GM23338 (cell line): ENCODE measurements around the gene GNB1L. TPM values are rescaled to one million over a fixed set of nuclear protein-coding genes. Genes with fewer than 3 reads are reported as not detected.

ENCODE experiments used
- ATAC-seq: fragments of 200-7000 bp; cut with Tn5 transposase; 3 replicates; pipeline ENCODE4 v1.9.1; 2020
- DNase-seq: peaks from one replicate; pipeline ENCODE4 v3.0.0-alpha.2; 2015; ENCODE audit warnings: low spot score
- H2AFZ ChIP-seq: fragments of 200-600 bp; sonication (generic); 2 replicates; pipeline ENCODE4 v1.8.0; 2016; ENCODE audit warnings: antibody characterized with exemption, mild to moderate bottlenecking, moderate library complexity
- H3F3A ChIP-seq: fragments of 200-600 bp; sonication (generic); replicated peaks from 2 replicates; pipeline ENCODE4 v1.8.0; 2017; ENCODE audit warnings: antibody characterized with exemption, mixed run types, low read depth
- H3K27ac ChIP-seq: fragments of 200-600 bp; sonication (generic); 2 replicates; pipeline ENCODE4 v1.6.1; 2016; ENCODE audit warnings: low read depth
- H3K27me3 ChIP-seq: fragments of 200-600 bp; sonication (generic); 2 replicates; pipeline ENCODE4 v1.8.0; 2016; ENCODE audit warnings: mild to moderate bottlenecking, mixed run types, moderate library complexity; ENCODE audit not compliant: insufficient read depth
- H3K36me3 ChIP-seq: fragments of 200-600 bp; sonication (generic); 2 replicates; pipeline ENCODE4 v1.8.0; 2016; ENCODE audit warnings: mild to moderate bottlenecking; ENCODE audit not compliant: insufficient read depth
- H3K4me1 ChIP-seq: fragments of 200-600 bp; sonication (generic); 2 replicates; pipeline ENCODE4 v1.8.0; 2016; ENCODE audit warnings: mild to moderate bottlenecking, moderate library complexity; ENCODE audit not compliant: insufficient read depth
- H3K4me2 ChIP-seq: fragments of 200-600 bp; sonication (generic); 2 replicates; pipeline ENCODE4 v1.7.1; 2017; ENCODE audit warnings: mixed run types
- H3K4me3 ChIP-seq: fragments of 200-600 bp; sonication (generic); 2 replicates; pipeline ENCODE4 v1.6.1; 2016; ENCODE audit warnings: mixed run types
- H3K79me2 ChIP-seq: fragments of 200-600 bp; sonication (generic); replicated peaks from 2 replicates; pipeline ENCODE4 v1.8.0; 2017; ENCODE audit warnings: mild to moderate bottlenecking; ENCODE audit not compliant: insufficient read depth
- H3K9me2 ChIP-seq: fragments of 200-600 bp; sonication (generic); 2 replicates; pipeline ENCODE4 v1.8.0; 2017; ENCODE audit not compliant: insufficient read depth
- H4K20me1 ChIP-seq: fragments of 200-600 bp; sonication (generic); replicated peaks from 2 replicates; pipeline ENCODE4 v1.8.0; 2017; ENCODE audit warnings: mild to moderate bottlenecking; ENCODE audit not compliant: insufficient read depth
- H3K27ac Mint-ChIP-seq: 2 replicates; pipeline ENCODE4 v1.8.0; 2020; ENCODE audit warnings: inconsistent platforms, mild to moderate bottlenecking, moderate library complexity, mixed read lengths
- H3K27me3 Mint-ChIP-seq: 3 replicates; pipeline ENCODE4 v1.8.0; 2022; ENCODE audit warnings: low read depth, mild to moderate bottlenecking, moderate library complexity, mixed read lengths, inconsistent platforms; ENCODE audit not compliant: insufficient read depth, poor library complexity
- H3K36me3 Mint-ChIP-seq: 3 replicates; pipeline ENCODE4 v1.8.0; 2021; ENCODE audit warnings: low read depth, mild to moderate bottlenecking, inconsistent platforms, moderate library complexity, mixed read lengths
- H3K4me1 Mint-ChIP-seq: 3 replicates; pipeline ENCODE4 v1.8.0; 2020; ENCODE audit warnings: mild to moderate bottlenecking, inconsistent platforms, mixed read lengths
- H3K4me3 Mint-ChIP-seq: 3 replicates; pipeline ENCODE4 v1.8.0; 2021; ENCODE audit warnings: moderate library complexity, mild to moderate bottlenecking, inconsistent platforms, mixed read lengths
- H3K9me3 Mint-ChIP-seq: 3 replicates; pipeline ENCODE4 v1.8.0; 2020; ENCODE audit warnings: moderate library complexity, mild to moderate bottlenecking, inconsistent platforms, mixed read lengths
- CREB1 ChIP-seq: fragments of 250-450 bp; sonication (Bioruptor Pico); IDR thresholded peaks from 2 replicates; pipeline ENCODE4 v1.5.0; 2020; ENCODE audit warnings: low read depth, mild to moderate bottlenecking, moderate library complexity
- CTCF ChIP-seq, 2 experiments: fragments of 200-600 bp in 1 of 2; sonication (generic) in 1 of 2; conservative IDR thresholded peaks; 2 replicates each; pipeline versions ENCODE4 v1.5.1 to v1.6.1; 2016 to 2017; ENCODE audit warnings: antibody characterized with exemption in 2 of 2, low read depth in 2 of 2, mild to moderate bottlenecking in 2 of 2, moderate library complexity in 1 of 2
- EZH2phosphoT487 ChIP-seq: fragments of 200-600 bp; sonication (generic); IDR thresholded peaks from one replicate; pipeline ENCODE4 v1.8.1; 2018; ENCODE audit warnings: antibody characterized with exemption; ENCODE audit not compliant: unreplicated experiment
- JUNB ChIP-seq: IDR thresholded peaks from one replicate; pipeline ENCODE4 v1.6.1; 2016; ENCODE audit warnings: antibody characterized with exemption; ENCODE audit not compliant: unreplicated experiment
- POLR2AphosphoS5 ChIP-seq: IDR thresholded peaks from 2 replicates; pipeline ENCODE4 v1.6.1; 2016; ENCODE audit warnings: antibody characterized with exemption, low read depth
- STAT1 ChIP-seq: IDR thresholded peaks from one replicate; pipeline ENCODE4 v1.6.1; 2016; ENCODE audit warnings: antibody characterized with exemption; ENCODE audit not compliant: unreplicated experiment
- ZNF331 ChIP-seq: fragments of 250-450 bp; sonication (Bioruptor Pico); IDR thresholded peaks from 2 replicates; pipeline ENCODE4 v1.5.0; 2020; ENCODE audit warnings: low read depth, mild to moderate bottlenecking, moderate library complexity
- ZNF462 ChIP-seq: fragments of 250-450 bp; sonication (Bioruptor Pico); IDR thresholded peaks from 2 replicates; pipeline ENCODE4 v1.5.0; 2020; ENCODE audit warnings: mild to moderate bottlenecking, moderate library complexity
- polyA plus RNA-seq: library from polyadenylated mRNA; unstranded; fragments of >200 nt; fragmentation: Nextera tagmentation; extraction: Ambion mirVana; gene quantifications from 2 replicates; pipeline ENCODE4 v1.2.1, GENCODE V29; 2016
- total RNA-seq: library from RNA; depleted of rRNA; stranded (reverse); fragments of >200 nt; shearing (Covaris generic); gene quantifications from 2 replicates; pipeline ENCODE4 v1.2.3, GENCODE V29; 2014
- TF ChIP-seq, protein P1 (sequence below): IDR thresholded peaks from one replicate; pipeline ENCODE4 v1.6.1; 2018; ENCODE audit warnings: antibody characterized with exemption; ENCODE audit not compliant: unreplicated experiment

GNB1L gene
- total and polyA plus RNA-seq, 2 experiments from 2014 or later = 15.2 to 27.8 TPM

DNA sequence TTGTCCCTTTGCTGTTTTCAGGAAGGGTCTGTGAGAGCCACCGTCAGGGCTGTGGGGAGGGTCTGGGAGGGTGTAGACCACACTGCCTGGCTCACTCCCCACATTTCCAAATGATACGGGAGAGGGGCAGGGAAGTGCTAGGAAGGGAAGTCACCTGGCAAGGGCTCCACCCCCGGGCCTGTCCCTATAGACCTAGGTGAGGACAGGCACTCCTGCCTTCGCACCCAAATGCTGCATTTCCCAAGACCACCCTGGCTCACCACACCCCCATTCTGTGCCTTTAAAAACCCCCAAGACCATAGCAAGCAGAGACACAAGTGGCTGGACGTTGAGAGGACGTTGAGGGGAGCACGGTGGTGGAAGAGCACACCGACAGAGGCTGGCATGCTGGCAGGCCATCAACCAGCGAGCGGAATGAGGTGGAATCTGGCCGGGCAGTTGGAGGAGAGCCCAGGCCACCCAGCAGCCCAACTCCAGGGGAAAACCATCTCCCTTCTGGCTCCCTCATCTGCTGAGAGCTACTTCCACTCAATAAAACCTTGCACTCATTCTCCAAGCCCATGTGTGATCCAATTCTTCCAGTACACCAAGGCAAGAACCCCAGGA is 45.7 kb downstream of the GNB1L start:
- ATAC-seq = no peak
- Histone ChIP-seq H3K79me2 (no peaks in the 10 kb centered on the region), H4K20me1 (no peaks in the 10 kb centered on the region), H3K9me2 (no peaks in the 10 kb centered on the region), H3K4me1 (no peaks in the 10 kb centered on the region), H3K36me3 (no peaks in the 10 kb centered on the region), H3K4me3 (no peak overlapping the region), H3K27me3 (no peaks in the 10 kb centered on the region), H3K4me2 (no peak overlapping the region), H3K27ac (no peak overlapping the region), H2AFZ (no peak overlapping the region), H3F3A (no peaks in the 10 kb centered on the region)
- Mint-ChIP-seq H3K36me3 (no peaks in the 10 kb centered on the region), H3K27me3 (peaks cover 14% of the 10 kb centered on the region), H3K4me3 (no peak overlapping the region), H3K4me1 (no peaks in the 10 kb centered on the region), H3K27ac (no peak overlapping the region), H3K9me3 (no peaks in the 10 kb centered on the region)
- TF ChIP-seq JUNB (no peak), POLR2AphosphoS5 (no peak), CREB1 (CRISPR knock-in tag) (no peak), EZH2phosphoT487 (no peak), ZNF331 (CRISPR knock-in tag) (no peak), CTCF (conservative IDR thresholded peaks at IDR 0.05; ENCODE audit: low read depth in 2 of 2) (no peak), STAT1 (no peak)
- TF ChIP-seq, protein P1, sequence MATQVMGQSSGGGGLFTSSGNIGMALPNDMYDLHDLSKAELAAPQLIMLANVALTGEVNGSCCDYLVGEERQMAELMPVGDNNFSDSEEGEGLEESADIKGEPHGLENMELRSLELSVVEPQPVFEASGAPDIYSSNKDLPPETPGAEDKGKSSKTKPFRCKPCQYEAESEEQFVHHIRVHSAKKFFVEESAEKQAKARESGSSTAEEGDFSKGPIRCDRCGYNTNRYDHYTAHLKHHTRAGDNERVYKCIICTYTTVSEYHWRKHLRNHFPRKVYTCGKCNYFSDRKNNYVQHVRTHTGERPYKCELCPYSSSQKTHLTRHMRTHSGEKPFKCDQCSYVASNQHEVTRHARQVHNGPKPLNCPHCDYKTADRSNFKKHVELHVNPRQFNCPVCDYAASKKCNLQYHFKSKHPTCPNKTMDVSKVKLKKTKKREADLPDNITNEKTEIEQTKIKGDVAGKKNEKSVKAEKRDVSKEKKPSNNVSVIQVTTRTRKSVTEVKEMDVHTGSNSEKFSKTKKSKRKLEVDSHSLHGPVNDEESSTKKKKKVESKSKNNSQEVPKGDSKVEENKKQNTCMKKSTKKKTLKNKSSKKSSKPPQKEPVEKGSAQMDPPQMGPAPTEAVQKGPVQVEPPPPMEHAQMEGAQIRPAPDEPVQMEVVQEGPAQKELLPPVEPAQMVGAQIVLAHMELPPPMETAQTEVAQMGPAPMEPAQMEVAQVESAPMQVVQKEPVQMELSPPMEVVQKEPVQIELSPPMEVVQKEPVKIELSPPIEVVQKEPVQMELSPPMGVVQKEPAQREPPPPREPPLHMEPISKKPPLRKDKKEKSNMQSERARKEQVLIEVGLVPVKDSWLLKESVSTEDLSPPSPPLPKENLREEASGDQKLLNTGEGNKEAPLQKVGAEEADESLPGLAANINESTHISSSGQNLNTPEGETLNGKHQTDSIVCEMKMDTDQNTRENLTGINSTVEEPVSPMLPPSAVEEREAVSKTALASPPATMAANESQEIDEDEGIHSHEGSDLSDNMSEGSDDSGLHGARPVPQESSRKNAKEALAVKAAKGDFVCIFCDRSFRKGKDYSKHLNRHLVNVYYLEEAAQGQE = no peak
- DNase-seq = no peak

GRCh38 chr22:19807914-19808872 is 46.5 kb downstream of the GNB1L start:
- Histone ChIP-seq H4K20me1 (no peaks in the 10 kb centered on the region), H3K4me1 (no peaks in the 10 kb centered on the region), H3K4me2 (no peak overlapping the region), H2AFZ (no peak overlapping the region), H3F3A (no peaks in the 10 kb centered on the region), H3K27ac (no peak overlapping the region), H3K4me3 (no peak overlapping the region), H3K9me2 (no peaks in the 10 kb centered on the region), H3K79me2 (no peaks in the 10 kb centered on the region), H3K36me3 (no peaks in the 10 kb centered on the region), H3K27me3 (no peaks in the 10 kb centered on the region)
- ATAC-seq (no peak), DNase-seq (no peak)
- no peak overlapping the region for H3K4me3 Mint-ChIP-seq
- H3K36me3 Mint-ChIP-seq = no peaks in the 10 kb centered on the region
- no peak overlapping the region for H3K27ac Mint-ChIP-seq
- TF ChIP-seq ZNF462 (CRISPR knock-in tag) (no peak), JUNB (no peak), POLR2AphosphoS5 (no peak)
- peaks cover 13% of the 10 kb centered on the region for H3K27me3 Mint-ChIP-seq
- H3K9me3 Mint-ChIP-seq = no peaks in the 10 kb centered on the region
- no peaks in the 10 kb centered on the region for H3K4me1 Mint-ChIP-seq
